Activated naive CD4-positive, alpha-beta T cell treated with anti-CD3 and anti-CD28 coated beads, Interleukin-2, amount 10 ng/mL, durations not matched to agents 7 days and 5 days (primary cell): ENCODE data around the gene CYTH3.

Source experiments
- CTCF ChIA-PET: fragments of 350-600 bp; sonication (Branson Sonifier 250); formaldehyde crosslinking; loops from one replicate; lab custom pipeline; 2021; ENCODE audit warnings: antibody characterized with exemption; lab: Charles Lee
- DNase-seq: peaks from one replicate; pipeline ENCODE4 v3.0.0-alpha.2; 2020
- H3K27ac Mint-ChIP-seq: one replicate; pipeline ENCODE4 v1.8.0; 2021; ENCODE audit warnings: mild to moderate bottlenecking, moderate library complexity, mixed read lengths
- H3K27me3 Mint-ChIP-seq: one replicate; pipeline ENCODE4 v1.8.0; 2021; ENCODE audit warnings: mild to moderate bottlenecking, mixed read lengths
- H3K36me3 Mint-ChIP-seq: one replicate; pipeline ENCODE4 v1.8.0; 2021; ENCODE audit warnings: mixed read lengths
- H3K4me1 Mint-ChIP-seq: one replicate; pipeline ENCODE4 v1.8.0; 2021; ENCODE audit warnings: mixed read lengths
- H3K4me3 Mint-ChIP-seq: one replicate; pipeline ENCODE4 v1.8.0; 2021; ENCODE audit warnings: mild to moderate bottlenecking, moderate library complexity, mixed read lengths
- H3K9me3 Mint-ChIP-seq: one replicate; pipeline ENCODE4 v1.8.0; 2021; ENCODE audit warnings: mixed read lengths

The CYTH3 gene

DNA sequence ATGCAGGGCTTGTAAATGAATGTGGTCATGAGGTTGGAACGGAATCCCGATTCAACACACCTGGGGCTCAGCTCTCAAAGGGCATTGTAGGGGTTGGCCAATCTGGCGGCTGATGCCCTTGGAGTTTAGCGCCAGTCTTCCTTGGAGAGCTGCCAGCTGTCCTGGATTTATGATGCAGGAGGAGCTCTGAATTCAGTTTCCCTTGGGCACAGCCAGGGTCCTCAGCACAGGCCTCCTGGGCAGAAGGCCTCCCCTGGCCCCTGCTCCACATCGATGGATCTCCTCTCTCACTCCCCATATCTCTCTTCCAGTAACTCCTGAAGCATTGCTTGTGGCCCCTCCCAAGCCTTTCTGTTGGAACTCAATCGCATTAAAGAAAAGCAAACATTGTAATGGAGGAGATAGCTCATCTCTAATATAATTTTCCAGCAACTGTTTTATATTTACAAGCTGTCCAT, 985 bp upstream of the CYTH3 start:
- H3K9me3 Mint-ChIP-seq, result no peaks in the 10 kb centered on the region
- peaks cover 20% of the 10 kb centered on the region for H3K4me1 Mint-ChIP-seq
- peaks cover 1% of the 10 kb centered on the region for H3K36me3 Mint-ChIP-seq
- CTCF ChIA-PET, result no interaction called here
- H3K27me3 Mint-ChIP-seq, result peaks cover 58% of the 10 kb centered on the region
- no peak overlapping the region for H3K27ac Mint-ChIP-seq
- DNase-seq, result no peak
- peak overlapping the region; percentile 73 for H3K4me3 Mint-ChIP-seq

DNA sequence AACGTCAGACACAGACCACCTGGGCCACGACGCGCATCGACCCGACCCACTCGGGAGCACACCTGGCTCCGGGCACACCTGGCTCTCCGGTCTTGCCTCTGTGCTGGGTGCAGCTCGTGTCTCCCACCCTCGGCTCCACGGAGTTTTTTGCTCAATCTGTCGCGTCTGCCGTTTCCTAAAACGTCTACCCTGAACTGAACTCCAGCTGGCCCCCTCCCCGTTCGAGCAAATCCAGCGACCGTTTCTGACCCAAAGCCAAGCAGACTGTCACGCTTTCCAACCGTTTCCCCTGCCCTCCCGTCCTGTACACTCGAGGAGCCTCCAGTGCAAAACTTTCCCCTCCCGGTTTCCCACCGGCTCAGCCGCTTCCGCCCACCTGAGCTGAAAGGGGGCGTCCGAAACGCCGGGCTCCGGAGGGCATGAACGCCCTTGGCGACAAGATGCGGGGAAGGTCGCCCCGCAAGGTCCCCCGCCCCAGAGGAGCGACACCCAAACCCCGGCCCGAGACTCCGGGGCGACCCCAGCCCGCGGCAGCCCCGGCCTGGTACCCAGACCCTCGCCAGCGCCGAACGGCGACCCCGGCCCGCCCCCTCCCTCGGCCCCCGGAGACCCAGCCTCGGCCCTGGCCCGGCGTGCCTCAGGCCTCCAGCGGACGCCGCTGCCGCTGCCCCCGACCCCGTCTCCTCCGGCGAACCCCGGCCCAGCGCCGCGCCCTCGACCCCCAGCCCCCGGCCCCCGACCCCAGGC, 557 bp downstream of the CYTH3 start:
- Mint-ChIP-seq H3K27ac (no peak overlapping the region), H3K9me3 (no peaks in the 10 kb centered on the region), H3K4me1 (peaks cover 20% of the 10 kb centered on the region), H3K36me3 (peaks cover 1% of the 10 kb centered on the region), H3K4me3 (peak overlapping the region; percentile 77), H3K27me3 (peaks cover 65% of the 10 kb centered on the region)
- CTCF ChIA-PET, result no interaction called here
- peak; percentile 42 for DNase-seq

DNA sequence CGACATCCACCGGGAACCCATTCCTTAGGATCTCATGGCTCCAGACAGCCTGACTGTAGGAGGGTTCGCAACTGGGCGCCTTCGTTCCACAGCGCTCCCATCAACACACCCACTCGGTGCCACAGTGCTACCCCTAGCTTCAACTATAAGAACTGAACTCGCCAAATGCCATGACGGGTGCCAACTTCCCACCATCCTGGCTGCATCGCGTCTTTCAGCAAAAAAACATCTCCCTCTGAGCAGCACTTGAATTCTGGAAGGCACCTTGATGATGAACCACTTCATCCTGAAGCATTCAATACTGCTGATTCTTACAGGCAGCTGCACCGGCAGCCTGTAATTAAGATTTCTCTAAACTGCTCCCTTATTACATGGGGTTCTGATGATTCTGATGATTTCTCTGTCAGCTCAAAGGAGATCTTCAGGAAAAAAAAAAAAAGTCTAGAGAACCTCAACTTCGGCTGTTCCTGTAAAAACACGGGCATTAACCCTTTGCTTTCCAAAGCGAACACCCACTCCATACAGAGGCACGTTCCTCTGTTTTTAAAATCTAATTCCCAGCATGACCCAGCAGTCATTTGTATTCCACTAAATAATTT, 1.3 kb downstream of the CYTH3 start:
- peak; percentile 36 for DNase-seq
- peak overlapping the region; percentile 77 for H3K4me3 Mint-ChIP-seq
- no peaks in the 10 kb centered on the region for H3K9me3 Mint-ChIP-seq
- no peak overlapping the region for H3K27ac Mint-ChIP-seq
- CTCF ChIA-PET, result no interaction called here
- peaks cover 1% of the 10 kb centered on the region for H3K36me3 Mint-ChIP-seq
- H3K4me1 Mint-ChIP-seq, result peaks cover 20% of the 10 kb centered on the region
- peaks cover 67% of the 10 kb centered on the region for H3K27me3 Mint-ChIP-seq

DNA sequence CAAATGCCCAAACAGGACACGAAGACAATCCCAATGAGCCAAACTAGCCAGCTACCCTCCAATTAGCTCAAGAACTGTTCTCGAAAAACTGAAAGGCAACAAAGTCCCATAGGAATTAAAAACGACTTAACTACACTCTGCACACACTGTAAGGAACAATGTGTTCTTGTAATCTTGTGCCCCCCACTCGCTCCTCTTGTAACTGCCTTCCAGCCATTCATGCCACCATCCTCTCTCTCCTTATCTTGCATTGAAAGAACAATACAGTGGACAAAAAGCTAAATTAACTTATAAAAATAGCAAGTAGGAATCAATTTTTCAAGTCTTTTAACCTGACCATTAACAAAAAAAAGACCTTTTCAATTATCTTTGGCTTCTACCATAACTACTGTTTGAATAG, 2.9 kb downstream of the CYTH3 start:
- H3K27ac Mint-ChIP-seq, result no peak overlapping the region
- H3K4me3 Mint-ChIP-seq, result no peak overlapping the region
- peaks cover 20% of the 10 kb centered on the region for H3K4me1 Mint-ChIP-seq
- peaks cover 1% of the 10 kb centered on the region for H3K36me3 Mint-ChIP-seq
- no peak for DNase-seq
- CTCF ChIA-PET, result no interaction called here
- peaks cover 73% of the 10 kb centered on the region for H3K27me3 Mint-ChIP-seq
- H3K9me3 Mint-ChIP-seq, result no peaks in the 10 kb centered on the region

DNA sequence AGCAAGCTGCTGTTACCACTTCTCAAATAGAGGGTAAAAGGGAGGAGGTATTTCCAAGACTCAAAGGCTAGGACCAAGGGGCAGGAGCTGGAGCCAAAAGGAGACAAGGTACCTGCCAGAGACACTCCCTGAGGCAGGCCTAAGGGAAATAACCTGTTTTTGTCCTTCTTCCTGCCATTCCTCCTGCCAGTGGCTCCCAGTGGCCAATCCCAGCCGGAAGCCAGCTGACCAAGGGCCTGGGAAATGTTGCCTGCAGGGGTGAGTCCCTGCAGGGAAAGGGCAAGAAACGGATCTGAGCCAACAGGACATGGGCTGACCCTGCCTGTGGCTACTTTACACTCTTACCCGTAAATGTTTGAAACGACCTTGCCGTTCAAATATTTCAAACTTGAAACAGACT, 3.5 kb downstream of the CYTH3 start:
- H3K4me1 Mint-ChIP-seq, result peaks cover 20% of the 10 kb centered on the region
- CTCF ChIA-PET, result no interaction called here
- H3K27me3 Mint-ChIP-seq, result peaks cover 69% of the 10 kb centered on the region
- H3K4me3 Mint-ChIP-seq, result no peak overlapping the region
- no peak for DNase-seq
- no peak overlapping the region for H3K27ac Mint-ChIP-seq
- no peaks in the 10 kb centered on the region for H3K9me3 Mint-ChIP-seq
- H3K36me3 Mint-ChIP-seq, result peaks cover 1% of the 10 kb centered on the region

DNA sequence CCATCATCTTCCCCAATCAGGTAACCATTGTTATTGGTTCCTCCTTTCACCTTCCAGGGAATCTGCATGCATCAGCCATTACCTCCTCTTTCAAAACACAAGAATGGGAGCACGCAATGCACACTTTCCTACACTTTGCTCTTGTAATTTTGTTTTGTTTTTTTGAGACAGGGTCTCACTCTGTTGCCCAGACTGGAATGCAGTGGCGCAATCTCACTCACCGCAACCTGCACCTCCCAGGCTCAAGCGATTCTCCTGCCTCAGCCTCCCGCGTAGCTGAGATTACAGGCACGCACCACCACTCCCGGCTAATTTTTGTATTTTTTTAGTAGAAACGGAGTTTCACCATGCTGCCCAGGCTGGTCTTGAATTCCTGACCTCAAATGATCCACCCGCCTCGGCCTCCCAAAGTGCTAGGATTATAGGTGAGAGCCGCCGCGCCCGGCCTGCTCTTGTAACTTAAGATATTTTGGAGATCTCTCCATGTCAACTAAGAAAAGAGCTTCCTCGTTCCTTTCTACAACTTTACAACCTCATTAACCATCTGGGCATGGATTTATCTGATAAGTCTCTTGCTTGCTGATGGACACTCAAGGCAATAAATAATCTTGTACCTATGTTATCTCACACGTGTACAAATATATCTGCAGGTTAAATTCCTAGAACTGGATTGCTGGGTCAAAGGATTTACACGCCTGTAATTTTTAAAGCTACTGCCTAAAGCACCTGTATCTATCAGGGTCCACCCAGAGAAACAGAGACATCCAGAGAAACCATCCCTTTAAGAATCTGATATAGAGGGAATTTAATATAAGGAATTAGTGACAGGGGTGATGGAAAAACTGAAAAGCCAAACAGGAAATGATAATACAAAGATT, 4.2 kb downstream of the CYTH3 start:
- DNase-seq, result no peak

DNA sequence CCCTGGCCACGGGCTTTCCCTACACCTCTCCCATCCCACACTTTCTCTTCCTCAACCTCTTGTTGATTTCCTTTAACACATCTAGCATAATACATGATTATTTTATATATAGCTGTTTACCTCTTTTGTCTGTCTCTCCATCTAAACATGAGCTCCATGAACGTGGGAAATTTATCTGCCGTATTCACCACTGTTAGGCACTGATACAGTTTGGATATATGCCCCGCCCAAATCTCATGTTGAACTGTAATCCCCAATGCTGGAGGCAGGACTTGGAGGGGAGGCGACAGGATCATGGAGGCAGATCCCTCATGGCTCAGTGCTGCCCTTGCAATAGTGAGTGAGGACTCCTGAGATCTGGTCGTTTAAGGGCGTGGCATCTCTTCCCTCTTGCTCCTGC, 5.7 kb downstream of the CYTH3 start:
- Mint-ChIP-seq H3K27me3 (peaks cover 54% of the 10 kb centered on the region), H3K4me3 (no peak overlapping the region), H3K36me3 (no peaks in the 10 kb centered on the region), H3K9me3 (no peaks in the 10 kb centered on the region), H3K4me1 (peaks cover 13% of the 10 kb centered on the region), H3K27ac (no peak overlapping the region)
- DNase-seq, result no peak
- CTCF ChIA-PET, result no interaction called here

More for the DNA sequence above, 4.2 kb downstream of the CYTH3 start:
- H3K27ac Mint-ChIP-seq, result no peak overlapping the region
- peaks cover 20% of the 10 kb centered on the region for H3K4me1 Mint-ChIP-seq
- peaks cover 64% of the 10 kb centered on the region for H3K27me3 Mint-ChIP-seq
- H3K9me3 Mint-ChIP-seq, result no peaks in the 10 kb centered on the region
- CTCF ChIA-PET, result no interaction called here
- H3K4me3 Mint-ChIP-seq, result no peak overlapping the region
- no peaks in the 10 kb centered on the region for H3K36me3 Mint-ChIP-seq

DNA sequence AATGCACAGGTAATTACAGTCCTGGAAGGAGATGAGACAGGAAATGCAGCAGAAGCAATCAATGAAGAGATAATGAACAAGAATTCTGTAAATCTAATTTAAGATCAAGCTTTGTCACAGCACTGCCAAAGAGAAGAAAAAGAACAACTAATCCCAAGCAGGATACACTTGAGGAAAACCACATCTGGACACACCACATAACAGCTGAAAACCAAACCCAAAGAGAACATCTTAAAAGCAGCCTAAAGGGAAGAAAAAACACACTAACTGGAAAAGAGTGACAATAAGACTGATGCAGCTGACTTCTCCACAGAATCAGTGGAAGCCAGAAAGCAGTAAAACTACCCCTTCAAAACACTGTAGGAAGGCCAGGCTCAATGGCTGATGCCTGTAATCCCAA, 10.2 kb downstream of the CYTH3 start:
- peaks cover 12% of the 10 kb centered on the region for H3K4me1 Mint-ChIP-seq
- no peak overlapping the region for H3K4me3 Mint-ChIP-seq
- CTCF ChIA-PET, result no interaction called here
- H3K27ac Mint-ChIP-seq, result no peak overlapping the region
- peaks cover 25% of the 10 kb centered on the region for H3K27me3 Mint-ChIP-seq
- H3K36me3 Mint-ChIP-seq, result no peaks in the 10 kb centered on the region
- H3K9me3 Mint-ChIP-seq, result no peaks in the 10 kb centered on the region
- DNase-seq, result no peak

DNA sequence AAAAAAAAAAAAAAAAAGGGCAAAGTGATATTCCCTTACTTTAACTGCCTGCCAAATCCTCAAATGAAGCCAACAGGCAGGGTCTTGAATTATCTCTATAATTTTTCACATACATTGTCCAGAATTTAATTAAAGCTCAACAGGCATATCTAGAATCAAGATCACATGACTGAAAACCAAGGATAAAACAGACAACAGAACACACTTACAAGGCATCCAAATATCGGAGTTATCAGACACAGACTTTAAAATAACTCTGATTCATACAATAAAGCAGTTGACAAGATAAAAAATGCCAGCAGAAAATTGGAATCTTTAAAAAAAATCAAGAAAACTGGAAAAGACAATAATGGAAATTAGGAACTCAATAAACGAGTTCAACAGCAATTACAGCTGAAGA, 10.7 kb downstream of the CYTH3 start:
- no peak for DNase-seq
- Mint-ChIP-seq H3K9me3 (no peaks in the 10 kb centered on the region), H3K27me3 (peaks cover 25% of the 10 kb centered on the region), H3K4me1 (peaks cover 17% of the 10 kb centered on the region), H3K36me3 (no peaks in the 10 kb centered on the region), H3K27ac (no peak overlapping the region), H3K4me3 (no peak overlapping the region)
- CTCF ChIA-PET, result no interaction called here

DNA sequence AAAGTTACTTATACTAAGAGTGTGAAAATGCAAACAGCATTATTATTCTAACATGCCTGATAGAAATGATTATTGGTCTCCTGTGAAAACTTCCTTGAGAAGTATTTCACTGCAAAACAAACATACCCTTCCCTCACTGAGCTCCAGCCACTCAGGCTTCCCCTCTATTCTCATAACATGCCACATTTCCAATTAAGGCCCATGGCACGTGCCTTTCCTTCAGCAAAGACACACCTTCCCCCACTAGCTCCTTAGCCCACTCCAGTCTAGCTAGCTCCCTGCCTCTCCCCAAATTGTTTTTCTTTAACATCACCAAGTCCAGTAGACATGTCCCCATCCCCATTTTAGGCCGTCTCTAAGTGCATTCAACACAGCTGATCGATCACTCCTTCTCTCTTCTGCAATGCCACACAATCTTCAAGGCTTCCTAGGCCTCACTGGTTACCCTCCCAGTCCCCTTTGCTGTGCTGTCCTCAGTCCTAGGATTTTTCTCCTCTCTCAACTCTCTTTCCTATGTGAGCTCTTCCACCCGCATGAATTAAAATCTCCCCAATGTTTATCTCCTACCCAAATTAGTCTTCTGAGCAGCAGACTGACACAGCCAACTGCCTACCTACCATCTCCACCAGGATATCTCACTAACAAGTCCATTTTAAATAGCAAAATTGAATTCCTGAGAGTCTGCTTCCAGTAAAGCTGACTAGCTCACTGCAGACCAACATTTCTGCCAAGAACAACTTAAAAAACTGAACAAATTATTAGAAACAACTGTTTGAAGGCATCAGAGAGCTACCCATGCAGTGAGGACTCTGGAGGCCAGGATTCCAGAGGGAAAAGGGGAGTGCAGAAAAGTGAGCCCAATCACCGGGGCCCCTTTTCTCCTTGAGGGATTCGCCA, 11.9 kb downstream of the CYTH3 start:
- Mint-ChIP-seq H3K4me1 (peaks cover 23% of the 10 kb centered on the region), H3K9me3 (no peaks in the 10 kb centered on the region), H3K27me3 (peaks cover 25% of the 10 kb centered on the region), H3K27ac (no peak overlapping the region), H3K4me3 (no peak overlapping the region), H3K36me3 (no peaks in the 10 kb centered on the region)
- CTCF ChIA-PET, result no interaction called here
- DNase-seq, result no peak

DNA sequence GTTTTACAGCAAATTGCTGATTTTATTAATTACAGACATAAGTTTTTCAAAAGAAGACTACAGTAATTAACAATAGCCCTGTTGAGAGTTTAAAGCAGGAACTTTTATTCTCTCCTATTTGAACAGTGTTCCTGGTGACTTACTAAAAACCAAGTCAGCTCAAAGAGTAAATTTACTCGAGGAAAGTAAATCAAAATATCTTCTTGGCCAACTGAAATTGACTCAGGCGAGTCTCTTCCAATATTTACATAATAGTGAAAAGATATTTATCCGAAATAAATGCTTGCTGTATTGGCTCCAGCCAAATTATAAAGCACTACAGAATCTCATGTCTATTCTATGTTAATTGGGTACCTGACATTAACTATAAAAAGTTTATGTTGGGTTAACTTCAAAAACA, 13.2 kb downstream of the CYTH3 start:
- CTCF ChIA-PET, result no interaction called here
- no peaks in the 10 kb centered on the region for H3K36me3 Mint-ChIP-seq
- no peak overlapping the region for H3K27ac Mint-ChIP-seq
- peaks cover 23% of the 10 kb centered on the region for H3K4me1 Mint-ChIP-seq
- H3K27me3 Mint-ChIP-seq, result peaks cover 27% of the 10 kb centered on the region
- no peaks in the 10 kb centered on the region for H3K9me3 Mint-ChIP-seq
- H3K4me3 Mint-ChIP-seq, result no peak overlapping the region
- DNase-seq, result no peak

DNA sequence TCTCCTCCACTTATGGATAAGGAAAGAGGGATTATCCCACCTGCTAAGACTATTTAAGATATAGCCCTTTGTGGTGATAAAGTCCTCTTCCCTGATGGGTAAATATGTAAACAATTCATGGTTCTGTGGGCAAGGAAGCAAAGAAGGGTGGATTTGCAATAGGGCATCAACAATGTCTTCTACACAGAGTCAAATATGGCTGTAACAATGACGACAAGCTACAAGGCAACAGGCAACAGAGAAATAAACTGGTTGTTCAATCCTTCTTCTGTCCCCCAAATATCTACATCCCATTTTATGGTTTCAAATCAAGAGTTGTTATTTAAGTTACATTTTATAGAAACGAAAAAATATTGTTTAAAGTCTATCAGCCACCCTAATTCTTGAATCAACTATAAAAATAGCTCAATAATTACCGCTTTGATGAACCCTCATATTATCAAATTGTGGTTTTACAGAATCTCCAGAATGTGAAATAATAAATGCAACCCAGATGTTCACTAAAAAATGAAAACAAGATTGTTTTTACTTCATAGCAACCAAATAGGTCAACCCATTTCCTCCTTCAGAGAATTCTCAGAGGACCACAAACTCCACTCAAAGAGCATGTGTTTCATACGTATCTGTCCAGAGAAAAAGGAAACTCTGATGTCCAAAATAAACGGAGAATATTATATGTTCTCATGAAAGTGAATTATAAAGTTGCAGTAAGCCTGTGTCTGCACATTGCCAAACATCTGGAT, 13.8 kb downstream of the CYTH3 start:
- CTCF ChIA-PET, result no interaction called here
- no peaks in the 10 kb centered on the region for H3K9me3 Mint-ChIP-seq
- H3K27ac Mint-ChIP-seq, result no peak overlapping the region
- no peak for DNase-seq
- peaks cover 27% of the 10 kb centered on the region for H3K27me3 Mint-ChIP-seq
- no peaks in the 10 kb centered on the region for H3K36me3 Mint-ChIP-seq
- H3K4me1 Mint-ChIP-seq, result peaks cover 23% of the 10 kb centered on the region
- no peak overlapping the region for H3K4me3 Mint-ChIP-seq

DNA sequence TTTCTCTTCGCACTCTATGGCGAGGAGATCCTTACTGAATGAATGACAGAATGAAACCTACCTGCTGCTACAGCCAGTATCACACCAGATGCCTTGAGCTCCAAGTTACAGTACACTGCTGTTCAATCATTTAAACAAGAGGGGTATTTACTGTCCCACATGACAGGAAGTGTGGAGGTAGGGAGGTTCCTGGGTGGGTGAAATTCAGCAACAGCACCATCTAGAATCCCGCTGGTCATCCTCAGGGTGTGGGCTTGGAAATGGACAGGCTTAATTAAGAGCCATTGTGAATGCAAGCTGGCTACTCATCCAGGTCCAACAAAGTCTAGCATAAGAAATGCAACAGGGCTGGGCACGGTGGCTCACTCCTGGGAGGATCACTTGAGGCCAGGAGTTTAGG, 14.7 kb downstream of the CYTH3 start:
- Mint-ChIP-seq H3K27me3 (peaks cover 27% of the 10 kb centered on the region), H3K27ac (no peak overlapping the region), H3K4me3 (no peak overlapping the region), H3K4me1 (peaks cover 23% of the 10 kb centered on the region), H3K9me3 (no peaks in the 10 kb centered on the region), H3K36me3 (no peaks in the 10 kb centered on the region)
- CTCF ChIA-PET, result no interaction called here
- no peak for DNase-seq
